ENCODE results near the gene ALKBH1. TPM values are rescaled to one million over a fixed set of nuclear protein-coding genes. Genes with fewer than 3 reads are reported as not detected.
"Not testable (repeated sequence)": the region's sequence is repeated elsewhere in the genome, so short reads cannot be mapped to it uniquely, and the experiment has no call there.

ALKBH1 gene
- polyA plus RNA-seq, 1 donor from 2014 or later: 20.8 TPM

DNA sequence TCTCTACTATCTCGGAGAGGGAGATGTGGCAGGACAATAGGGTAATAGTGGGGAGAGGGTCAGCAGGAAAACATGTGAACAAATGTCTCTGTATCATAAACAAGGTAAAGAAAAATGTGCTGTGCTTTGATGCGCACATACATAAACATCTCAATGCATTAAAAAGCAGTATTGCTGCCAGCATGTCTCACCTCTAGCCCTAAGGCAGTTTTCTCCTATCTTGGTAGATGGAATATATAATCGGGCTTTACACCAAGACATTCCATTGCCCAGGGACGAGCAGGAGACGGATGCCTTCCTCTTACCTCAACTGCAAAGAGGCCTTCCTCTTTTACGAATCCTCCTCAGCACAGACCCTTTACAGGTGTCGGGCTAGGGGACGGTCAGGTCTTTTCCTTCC, 72.4 kb downstream of the ALKBH1 start:
- not testable (repeated sequence) for H3K36me3 ChIP-seq (ENCODE audit: insufficient read depth, low read length)

DNA sequence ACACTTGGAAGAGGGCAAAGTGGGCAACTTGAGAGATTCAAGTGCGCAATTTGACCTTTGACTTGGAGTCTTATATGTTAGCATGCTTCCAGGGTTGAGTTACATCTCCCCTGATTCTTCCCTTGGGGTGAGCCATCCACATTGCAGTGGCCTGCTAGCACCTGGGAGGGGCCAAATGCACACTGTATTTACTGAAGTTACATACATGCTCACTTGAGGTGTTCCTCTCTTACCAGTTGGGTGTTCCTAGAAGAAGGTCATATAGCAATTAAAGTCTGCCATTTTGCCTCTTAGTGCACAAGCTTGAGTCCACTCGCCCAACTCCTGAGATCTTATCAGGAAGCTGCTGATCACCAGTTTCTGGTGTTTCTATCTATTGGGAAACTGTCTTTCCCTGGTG, 77.7 kb downstream of the ALKBH1 start:
- Histone ChIP-seq H3K9me2 (ENCODE audit: insufficient read depth, low read length) (no peaks in the 10 kb centered on the region), H3K27ac (ENCODE audit: low read length) (no peak overlapping the region), H3K4me3 (ENCODE audit: low read length) (no peak overlapping the region), H3K79me2 (replicated peaks; ENCODE audit: insufficient read depth, low read length) (no peaks in the 10 kb centered on the region), H3K27me3 (ENCODE audit: insufficient read depth, low read depth, low read length) (no peaks in the 10 kb centered on the region), H3K4me2 (ENCODE audit: low read length) (no peak overlapping the region), H3F3A (ENCODE audit: insufficient read depth, low read length, poor library complexity, severe bottlenecking) (no peaks in the 10 kb centered on the region), H3K9me3 (ENCODE audit: low read length) (no peaks in the 10 kb centered on the region), H2AFZ (ENCODE audit: low read depth, low read length) (no peak overlapping the region), H3K36me3 (ENCODE audit: insufficient read depth, low read length) (no peaks in the 10 kb centered on the region), H4K20me1 (ENCODE audit: insufficient read depth) (no peaks in the 10 kb centered on the region), H3K9ac (ENCODE audit: low read length) (no peak overlapping the region)
- TF ChIP-seq SMC3 (conservative IDR thresholded peaks at IDR 0.05; ENCODE audit: poor library complexity) (no peak), EZH2 (IDR thresholded peaks at IDR 0.05; ENCODE audit: borderline replicate concordance, insufficient read depth, low read length, poor library complexity, severe bottlenecking) (no peak), MXI1 (conservative IDR thresholded peaks at IDR 0.05; ENCODE audit: poor library complexity, severe bottlenecking) (no peak), TAF1 (IDR thresholded peaks at IDR 0.05; ENCODE audit: low read depth) (no peak), POLR2AphosphoS5 (IDR thresholded peaks at IDR 0.05) (no peak), EP300 (conservative IDR thresholded peaks at IDR 0.05; ENCODE audit: poor library complexity, severe bottlenecking) (no peak), RAD21 (conservative IDR thresholded peaks at IDR 0.05) (no peak)
- TF ChIP-seq, protein P1, sequence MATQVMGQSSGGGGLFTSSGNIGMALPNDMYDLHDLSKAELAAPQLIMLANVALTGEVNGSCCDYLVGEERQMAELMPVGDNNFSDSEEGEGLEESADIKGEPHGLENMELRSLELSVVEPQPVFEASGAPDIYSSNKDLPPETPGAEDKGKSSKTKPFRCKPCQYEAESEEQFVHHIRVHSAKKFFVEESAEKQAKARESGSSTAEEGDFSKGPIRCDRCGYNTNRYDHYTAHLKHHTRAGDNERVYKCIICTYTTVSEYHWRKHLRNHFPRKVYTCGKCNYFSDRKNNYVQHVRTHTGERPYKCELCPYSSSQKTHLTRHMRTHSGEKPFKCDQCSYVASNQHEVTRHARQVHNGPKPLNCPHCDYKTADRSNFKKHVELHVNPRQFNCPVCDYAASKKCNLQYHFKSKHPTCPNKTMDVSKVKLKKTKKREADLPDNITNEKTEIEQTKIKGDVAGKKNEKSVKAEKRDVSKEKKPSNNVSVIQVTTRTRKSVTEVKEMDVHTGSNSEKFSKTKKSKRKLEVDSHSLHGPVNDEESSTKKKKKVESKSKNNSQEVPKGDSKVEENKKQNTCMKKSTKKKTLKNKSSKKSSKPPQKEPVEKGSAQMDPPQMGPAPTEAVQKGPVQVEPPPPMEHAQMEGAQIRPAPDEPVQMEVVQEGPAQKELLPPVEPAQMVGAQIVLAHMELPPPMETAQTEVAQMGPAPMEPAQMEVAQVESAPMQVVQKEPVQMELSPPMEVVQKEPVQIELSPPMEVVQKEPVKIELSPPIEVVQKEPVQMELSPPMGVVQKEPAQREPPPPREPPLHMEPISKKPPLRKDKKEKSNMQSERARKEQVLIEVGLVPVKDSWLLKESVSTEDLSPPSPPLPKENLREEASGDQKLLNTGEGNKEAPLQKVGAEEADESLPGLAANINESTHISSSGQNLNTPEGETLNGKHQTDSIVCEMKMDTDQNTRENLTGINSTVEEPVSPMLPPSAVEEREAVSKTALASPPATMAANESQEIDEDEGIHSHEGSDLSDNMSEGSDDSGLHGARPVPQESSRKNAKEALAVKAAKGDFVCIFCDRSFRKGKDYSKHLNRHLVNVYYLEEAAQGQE (IDR thresholded peaks at IDR 0.05; ENCODE audit: borderline replicate concordance): no peak
- TF ChIP-seq, protein P2, sequence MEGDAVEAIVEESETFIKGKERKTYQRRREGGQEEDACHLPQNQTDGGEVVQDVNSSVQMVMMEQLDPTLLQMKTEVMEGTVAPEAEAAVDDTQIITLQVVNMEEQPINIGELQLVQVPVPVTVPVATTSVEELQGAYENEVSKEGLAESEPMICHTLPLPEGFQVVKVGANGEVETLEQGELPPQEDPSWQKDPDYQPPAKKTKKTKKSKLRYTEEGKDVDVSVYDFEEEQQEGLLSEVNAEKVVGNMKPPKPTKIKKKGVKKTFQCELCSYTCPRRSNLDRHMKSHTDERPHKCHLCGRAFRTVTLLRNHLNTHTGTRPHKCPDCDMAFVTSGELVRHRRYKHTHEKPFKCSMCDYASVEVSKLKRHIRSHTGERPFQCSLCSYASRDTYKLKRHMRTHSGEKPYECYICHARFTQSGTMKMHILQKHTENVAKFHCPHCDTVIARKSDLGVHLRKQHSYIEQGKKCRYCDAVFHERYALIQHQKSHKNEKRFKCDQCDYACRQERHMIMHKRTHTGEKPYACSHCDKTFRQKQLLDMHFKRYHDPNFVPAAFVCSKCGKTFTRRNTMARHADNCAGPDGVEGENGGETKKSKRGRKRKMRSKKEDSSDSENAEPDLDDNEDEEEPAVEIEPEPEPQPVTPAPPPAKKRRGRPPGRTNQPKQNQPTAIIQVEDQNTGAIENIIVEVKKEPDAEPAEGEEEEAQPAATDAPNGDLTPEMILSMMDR (IDR thresholded peaks at IDR 0.05; ENCODE audit: poor library complexity, severe bottlenecking): no peak

More for the DNA sequence above, 72.4 kb downstream of the ALKBH1 start:
- H4K20me1 ChIP-seq (ENCODE audit: insufficient read depth); H3K79me2 ChIP-seq (replicated peaks; ENCODE audit: insufficient read depth, low read length); H3K4me3 ChIP-seq (ENCODE audit: low read length); H3K9me2 ChIP-seq (ENCODE audit: insufficient read depth, low read length); H3K27me3 ChIP-seq (ENCODE audit: insufficient read depth, low read depth, low read length); H2AFZ ChIP-seq (ENCODE audit: low read depth, low read length); H3K9ac ChIP-seq (ENCODE audit: low read length); H3K9me3 ChIP-seq (ENCODE audit: low read length); H3K27ac ChIP-seq (ENCODE audit: low read length); H3K4me2 ChIP-seq (ENCODE audit: low read length); H3F3A ChIP-seq (ENCODE audit: insufficient read depth, low read length, poor library complexity, severe bottlenecking): not testable (repeated sequence)

DNA sequence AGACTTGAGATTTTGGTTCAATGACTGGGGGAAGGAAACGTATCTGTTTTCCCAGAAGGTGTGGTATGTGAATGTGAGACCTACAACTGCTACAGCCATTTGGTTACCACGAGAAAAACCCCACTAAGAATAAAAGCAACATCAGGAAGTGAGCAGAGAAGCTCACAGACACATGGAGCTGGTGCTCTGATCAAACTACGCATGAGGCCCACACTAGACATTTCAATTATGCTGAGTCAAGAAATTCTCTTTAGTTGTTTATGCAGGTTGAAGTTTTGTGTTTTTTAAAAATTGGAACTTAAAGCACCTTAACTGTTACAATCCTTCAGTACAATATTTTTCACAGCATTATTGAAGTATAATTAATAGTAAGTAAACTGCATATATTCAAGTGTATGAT, 82.5 kb downstream of the ALKBH1 start:
- no peaks in the 10 kb centered on the region for H3K27me3 ChIP-seq (ENCODE audit: insufficient read depth, low read depth, low read length)
- no peak overlapping the region for H3K9ac ChIP-seq (ENCODE audit: low read length)
- H3K27ac ChIP-seq (ENCODE audit: low read length): no peak overlapping the region
- no peaks in the 10 kb centered on the region for H3K9me3 ChIP-seq (ENCODE audit: low read length)
- H4K20me1 ChIP-seq (ENCODE audit: insufficient read depth): no peaks in the 10 kb centered on the region
- no peak overlapping the region for H2AFZ ChIP-seq (ENCODE audit: low read depth, low read length)
- H3K79me2 ChIP-seq (replicated peaks; ENCODE audit: insufficient read depth, low read length): no peaks in the 10 kb centered on the region
- H3K4me2 ChIP-seq (ENCODE audit: low read length): no peak overlapping the region
- no peaks in the 10 kb centered on the region for H3K36me3 ChIP-seq (ENCODE audit: insufficient read depth, low read length)
- no peaks in the 10 kb centered on the region for H3F3A ChIP-seq (ENCODE audit: insufficient read depth, low read length, poor library complexity, severe bottlenecking)
- TF ChIP-seq EZH2 (IDR thresholded peaks at IDR 0.05; ENCODE audit: borderline replicate concordance, insufficient read depth, low read length, poor library complexity, severe bottlenecking) (no peak), SMC3 (conservative IDR thresholded peaks at IDR 0.05; ENCODE audit: poor library complexity) (no peak), RAD21 (conservative IDR thresholded peaks at IDR 0.05) (no peak), TAF1 (IDR thresholded peaks at IDR 0.05; ENCODE audit: low read depth) (no peak), POLR2AphosphoS5 (IDR thresholded peaks at IDR 0.05) (no peak), EP300 (conservative IDR thresholded peaks at IDR 0.05; ENCODE audit: poor library complexity, severe bottlenecking) (no peak), MXI1 (conservative IDR thresholded peaks at IDR 0.05; ENCODE audit: poor library complexity, severe bottlenecking) (no peak)
- TF ChIP-seq, protein P2 (IDR thresholded peaks at IDR 0.05; ENCODE audit: poor library complexity, severe bottlenecking): no peak
- TF ChIP-seq, protein P1 (IDR thresholded peaks at IDR 0.05; ENCODE audit: borderline replicate concordance): no peak
- H3K4me3 ChIP-seq (ENCODE audit: low read length): no peak overlapping the region
- H3K9me2 ChIP-seq (ENCODE audit: insufficient read depth, low read length): no peaks in the 10 kb centered on the region

Data from neural cell (in vitro differentiated cells).